Measurements from ENCODE around the gene PHLPP1.

Gene PHLPP1

DNA sequence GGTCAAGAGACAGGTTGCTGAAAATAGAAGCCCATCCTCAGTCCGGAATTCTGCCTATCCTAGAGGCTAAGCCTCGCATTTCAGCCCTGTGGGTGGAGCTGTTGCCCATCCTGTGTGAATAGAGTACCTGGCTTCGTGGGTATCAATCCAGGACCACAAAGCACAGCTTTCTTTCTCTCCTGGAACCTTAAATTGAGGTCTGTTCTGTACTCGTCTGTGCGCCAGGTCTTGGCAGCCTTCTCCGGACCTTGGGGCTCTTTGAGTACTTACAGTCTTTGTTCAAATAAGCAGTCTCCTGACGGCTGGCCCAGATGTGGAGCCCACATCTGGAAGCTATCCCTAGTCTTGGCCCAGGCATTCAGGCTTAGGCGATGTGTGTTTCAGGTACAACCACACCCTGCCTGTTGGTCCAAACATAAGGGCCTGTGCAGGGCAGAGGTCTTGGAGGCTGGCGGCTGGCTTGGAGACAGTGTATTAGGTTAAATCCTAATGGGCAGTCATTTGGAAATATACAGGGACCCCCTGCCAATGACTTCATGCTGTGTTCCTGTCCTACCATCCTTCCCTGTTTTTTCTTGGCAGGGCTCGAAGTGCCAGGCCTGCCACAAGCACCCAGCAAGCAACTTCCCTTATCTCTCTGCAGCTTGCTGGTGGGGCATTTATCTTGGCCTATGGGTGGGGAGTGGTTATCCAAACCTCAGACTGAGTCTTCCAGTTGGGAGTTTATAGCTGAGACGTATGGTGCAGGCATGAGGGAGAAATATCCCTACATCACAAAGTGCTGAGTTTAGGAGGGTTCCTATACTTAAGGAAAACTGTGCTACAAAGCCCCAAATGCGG lies 310.1 kb downstream of the PHLPP1 start:
- no peak for DNase-seq

DNA sequence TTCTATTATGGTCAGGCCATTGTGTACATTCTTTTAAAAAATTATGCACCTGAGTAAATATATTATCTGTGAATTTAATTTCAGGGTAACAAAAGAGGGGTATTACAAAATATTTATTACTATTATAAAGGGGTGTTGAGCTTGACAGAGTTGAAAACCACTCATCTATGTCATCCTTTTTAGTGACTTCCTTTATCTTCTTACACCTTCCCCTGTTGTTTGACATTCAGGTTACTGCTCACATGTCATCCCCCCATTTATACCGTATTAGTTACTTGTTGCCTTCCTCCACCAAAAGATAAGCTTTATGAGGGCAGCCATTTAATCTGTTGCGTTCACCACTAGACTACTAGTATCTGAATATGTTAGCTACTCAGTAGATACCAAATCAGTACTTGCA lies 313.0 kb downstream of the PHLPP1 start:
- no peak for DNase-seq
